ENCODE data around the gene DKC1.

DNA sequence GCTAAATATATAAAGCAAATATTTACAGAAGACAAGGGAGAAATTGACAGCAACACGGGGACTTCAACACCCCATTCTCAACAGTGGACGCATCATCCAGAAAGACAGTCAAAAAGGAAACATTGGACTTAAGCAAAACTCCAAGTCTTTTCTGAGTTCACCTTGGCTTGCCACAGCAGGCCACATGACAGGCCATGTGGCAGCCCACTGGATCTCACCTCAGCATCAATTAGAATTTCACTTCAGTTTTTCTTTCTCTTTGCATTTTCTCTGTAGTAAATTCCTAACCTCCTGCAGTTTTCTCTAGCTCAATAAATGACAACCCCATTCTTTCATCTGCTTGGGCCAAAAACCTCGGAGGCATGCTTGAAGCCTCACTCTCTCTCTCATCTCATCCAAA is 59.4 kb downstream of the DKC1 start:
- TF ChIP-seq, protein P1, sequence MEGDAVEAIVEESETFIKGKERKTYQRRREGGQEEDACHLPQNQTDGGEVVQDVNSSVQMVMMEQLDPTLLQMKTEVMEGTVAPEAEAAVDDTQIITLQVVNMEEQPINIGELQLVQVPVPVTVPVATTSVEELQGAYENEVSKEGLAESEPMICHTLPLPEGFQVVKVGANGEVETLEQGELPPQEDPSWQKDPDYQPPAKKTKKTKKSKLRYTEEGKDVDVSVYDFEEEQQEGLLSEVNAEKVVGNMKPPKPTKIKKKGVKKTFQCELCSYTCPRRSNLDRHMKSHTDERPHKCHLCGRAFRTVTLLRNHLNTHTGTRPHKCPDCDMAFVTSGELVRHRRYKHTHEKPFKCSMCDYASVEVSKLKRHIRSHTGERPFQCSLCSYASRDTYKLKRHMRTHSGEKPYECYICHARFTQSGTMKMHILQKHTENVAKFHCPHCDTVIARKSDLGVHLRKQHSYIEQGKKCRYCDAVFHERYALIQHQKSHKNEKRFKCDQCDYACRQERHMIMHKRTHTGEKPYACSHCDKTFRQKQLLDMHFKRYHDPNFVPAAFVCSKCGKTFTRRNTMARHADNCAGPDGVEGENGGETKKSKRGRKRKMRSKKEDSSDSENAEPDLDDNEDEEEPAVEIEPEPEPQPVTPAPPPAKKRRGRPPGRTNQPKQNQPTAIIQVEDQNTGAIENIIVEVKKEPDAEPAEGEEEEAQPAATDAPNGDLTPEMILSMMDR (conservative IDR thresholded peaks at IDR 0.05 in 1 of 2, IDR thresholded peaks at IDR 0.05 in 1 of 2; ENCODE audit: extremely low read depth in 1 of 2, insufficient read depth in 1 of 2, low read depth in 1 of 2, low read length in 2 of 2): no peak
- no peak for TF ChIP-seq EZH2 (IDR thresholded peaks at IDR 0.05; ENCODE audit: borderline replicate concordance, low read length)

Measured in mammary epithelial cell (primary cell).